GM12892 (cell line): ENCODE measurements around the gene SETX.

Source experiments
- POLR2A ChIP-seq: IDR thresholded peaks from 2 replicates; pipeline ENCODE4 v1.6.1; 2011; ENCODE audit warnings: low read depth, low read length, control low read depth
- POLR2AphosphoS5 ChIP-seq: IDR thresholded peaks from 2 replicates; pipeline ENCODE4 v1.6.1; 2011; ENCODE audit warnings: low read depth, low read length, control low read depth

DNA sequence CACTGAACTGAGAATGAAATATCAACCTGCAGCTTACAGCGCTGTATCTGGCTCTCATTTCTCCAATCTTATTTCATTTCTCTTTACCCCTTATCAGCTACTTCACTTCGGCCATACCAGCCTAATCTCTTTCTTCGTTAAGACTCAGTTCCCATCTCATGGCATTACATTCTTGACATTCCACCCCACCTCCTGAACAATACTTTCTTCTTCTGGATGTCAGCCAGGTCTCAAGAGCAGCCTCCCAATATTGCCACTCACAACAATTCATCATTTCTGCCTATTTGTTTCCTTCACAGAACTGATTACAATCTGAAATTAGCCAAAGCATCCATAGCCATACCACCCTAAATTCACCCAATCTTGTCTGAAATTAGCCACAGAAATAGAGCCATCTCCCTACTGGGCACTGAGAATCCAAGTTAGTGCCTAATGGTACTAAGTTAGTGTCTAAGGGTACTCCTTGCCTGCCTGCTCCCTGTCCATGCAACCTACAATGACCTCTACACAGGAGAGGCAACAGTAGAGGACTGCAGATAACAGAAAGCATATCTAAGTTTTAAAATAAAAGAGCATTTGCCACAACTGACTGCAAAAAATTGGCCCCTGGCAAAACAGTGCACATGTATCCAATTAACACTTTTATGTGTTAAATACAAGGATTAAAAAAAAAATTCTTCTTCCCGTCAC is 35.2 kb downstream of the SETX start:
- TF ChIP-seq POLR2AphosphoS5, result no peak
- TF ChIP-seq POLR2A, result no peak
